T-cell (primary cell): Measurements from ENCODE around the gene CMTM7. TPM values are rescaled to one million over a fixed set of nuclear protein-coding genes. Genes with fewer than 3 reads are reported as not detected.
A peak's percentile ranks its signal among the peaks of the same experiment; 100 is the strongest.

ENCODE experiments used
- ATAC-seq, 4 experiments: fragments of 200-7000 bp in 3 of 4; fragments of 150-1000 bp in 1 of 4; cut with Tn5 transposase; replicated peaks in 1 of 4; 1 replicate in 3 of 4; 2 replicates in 1 of 4; pipeline ENCODE4 v1.10.0; 2021; ENCODE audit warnings: moderate library complexity in 3 of 4, mild to moderate bottlenecking in 2 of 4, moderate number of reproducible peaks in 1 of 4
- CTCF ChIA-PET, 2 donors: fragments of 300-600 bp; sonication (Branson Sonifier 250); formaldehyde crosslinking; loops; one replicate each; lab custom pipeline; 2022; ENCODE audit warnings: antibody characterized with exemption in 2 of 2; lab: Charles Lee
- POLR2A ChIA-PET, 2 donors: fragments of 300-600 bp; sonication (Branson Sonifier 250); formaldehyde crosslinking; loops; one replicate each; lab custom pipeline; 2022; ENCODE audit warnings: antibody characterized with exemption in 2 of 2; lab: Charles Lee
- DNase-seq, 35 experiments: peaks; one replicate each; pipeline versions ENCODE4 v3.0.0 to v3.0.0-alpha.2; 2013 to 2023
- H3K27ac ChIP-seq: one replicate; pipeline ENCODE4 v1.5.1; 2013; ENCODE audit warnings: low read length
- H3K27me3 ChIP-seq, 2 experiments: replicated peaks in 1 of 2; 1 replicate in 1 of 2; 2 replicates in 1 of 2; pipeline versions ENCODE4 v1.6.1 to v1.7.0; 2013; ENCODE audit warnings: low read length in 1 of 2, mixed read lengths in 1 of 2; ENCODE audit not compliant: control insufficient read depth in 2 of 2, insufficient read depth in 2 of 2; ENCODE audit errors: extremely low read depth in 1 of 2
- H3K36me3 ChIP-seq, 2 donors: 1 replicate in 1 of 2; 2 replicates in 1 of 2; pipeline versions ENCODE4 v1.6.1 to v1.7.0; 2013; ENCODE audit warnings: low read length in 1 of 2; ENCODE audit not compliant: control insufficient read depth in 2 of 2, insufficient read depth in 1 of 2; ENCODE audit errors: extremely low read depth in 1 of 2
- H3K4me1 ChIP-seq, 2 experiments: 1 replicate in 1 of 2; 2 replicates in 1 of 2; pipeline versions ENCODE4 v1.6.1 to v1.7.0; 2013; ENCODE audit warnings: low read length in 2 of 2, mixed read lengths in 1 of 2; ENCODE audit not compliant: insufficient read depth in 2 of 2, control insufficient read depth in 1 of 2; ENCODE audit errors: extremely low read depth in 1 of 2
- H3K4me3 ChIP-seq, 2 donors: 1 replicate in 1 of 2; 2 replicates in 1 of 2; pipeline versions ENCODE4 v1.5.1 to v1.7.0; 2013; ENCODE audit warnings: mild to moderate bottlenecking in 2 of 2, low read length in 1 of 2, moderate library complexity in 1 of 2; ENCODE audit not compliant: control insufficient read depth in 1 of 2; ENCODE audit errors: extremely low read depth in 1 of 2
- H3K9me3 ChIP-seq: 2 replicates; pipeline ENCODE4 v1.7.0; 2013
- H3K27ac Mint-ChIP-seq, 2 donors: one replicate each; pipeline ENCODE4 v1.8.0; 2020 to 2021; ENCODE audit warnings: mild to moderate bottlenecking in 2 of 2, mixed read lengths in 2 of 2
- H3K27me3 Mint-ChIP-seq, 2 donors: one replicate each; pipeline ENCODE4 v1.8.0; 2021 to 2022; ENCODE audit warnings: mixed read lengths in 2 of 2
- H3K36me3 Mint-ChIP-seq: one replicate; pipeline ENCODE4 v1.8.0; 2021; ENCODE audit warnings: mixed read lengths
- H3K4me1 Mint-ChIP-seq, 3 donors: one replicate each; pipeline ENCODE4 v1.8.0; 2020 to 2022; ENCODE audit warnings: mixed read lengths in 3 of 3, mild to moderate bottlenecking in 1 of 3
- H3K4me3 Mint-ChIP-seq, 3 donors: one replicate each; pipeline ENCODE4 v1.8.0; 2020 to 2022; ENCODE audit warnings: mild to moderate bottlenecking in 3 of 3, mixed read lengths in 3 of 3, moderate library complexity in 3 of 3
- H3K9me3 Mint-ChIP-seq, 3 donors: one replicate each; pipeline ENCODE4 v1.8.0; 2020 to 2022; ENCODE audit warnings: mixed read lengths in 3 of 3
- WGBS: methylation state at CpG from one replicate; pipeline ENCODE4 v1.1.5; 2013; ENCODE audit warnings: missing lambda C conversion rate; ENCODE audit not compliant: insufficient coverage; 5-methylcytosine and 5-hydroxymethylcytosine counted together
- total RNA-seq, 35 experiments: library from RNA in 6 of 35; stranded (reverse) in 6 of 35; fragments of 120-200 nt in 1 of 35; gene quantifications; one replicate each; pipeline versions ENCODE4 v1.2.1 to v1.2.4 and lab custom pipeline; 2013 to 2026

Gene CMTM7
- total RNA-seq, 5 donors from 2014 or later (not counting 1 experiment from before 2014, with no cell fraction given) = 40.7 to 56.7 (median 47.8) TPM

DNA sequence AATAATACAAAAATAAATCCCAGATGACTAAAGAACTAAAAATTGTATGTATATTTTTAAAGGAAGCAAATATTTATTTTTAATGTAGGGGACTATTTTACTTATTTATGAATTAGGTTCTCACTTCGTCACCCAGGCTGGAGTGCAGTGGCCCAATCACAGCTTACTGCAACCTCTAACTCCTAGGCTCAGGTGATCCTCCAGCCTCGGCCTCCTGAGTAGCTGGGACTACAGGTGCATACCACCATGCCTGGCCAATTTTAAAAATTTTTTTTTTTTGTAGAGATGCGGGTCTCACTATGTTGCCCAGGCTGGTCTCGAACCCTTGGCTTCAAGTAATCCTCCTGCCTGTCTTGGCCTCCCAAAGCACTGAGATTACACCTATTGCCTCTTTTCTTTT, 42.6 kb downstream of the CMTM7 start:
- ChIA-PET CTCF (interaction anchor here (0.7 to 2.1 kb wide), 4 partner anchors 10 to 1818 kb away, joined by 3 to 7 read pairs (median 5); no protein-coding TSS in a partner anchor), POLR2A (interaction anchor here (0.6 to 1.8 kb wide), 6 partner anchors 10 to 836 kb away, joined by 3 to 14 read pairs (median 4); no protein-coding TSS in a partner anchor)
- H3K9me3 Mint-ChIP-seq = no peaks in the 10 kb centered on the region
- no peak for DNase-seq
- Histone ChIP-seq H3K4me1 (peaks cover 47 to 84% of the 10 kb centered on the region in 2 experiments), H3K9me3 (no peaks in the 10 kb centered on the region), H3K27me3 (no peaks in the 10 kb centered on the region), H3K27ac (peak overlapping the region; percentile 96), H3K36me3 (no peaks in the 10 kb centered on the region), H3K4me3 (no peak overlapping the region)
- ATAC-seq = no peak
- peaks cover 82 to 91% (median 84%) of the 10 kb centered on the region in 3 donors for H3K4me1 Mint-ChIP-seq
- no peak overlapping the region for H3K4me3 Mint-ChIP-seq
- no CpG with 5 or more reads among the region's 4 CpGs for WGBS
- no peaks in the 10 kb centered on the region for H3K27me3 Mint-ChIP-seq
- H3K36me3 Mint-ChIP-seq = peaks cover 10% of the 10 kb centered on the region
- H3K27ac Mint-ChIP-seq = peak overlapping the region in 1 of 2 donors; percentile 100

DNA sequence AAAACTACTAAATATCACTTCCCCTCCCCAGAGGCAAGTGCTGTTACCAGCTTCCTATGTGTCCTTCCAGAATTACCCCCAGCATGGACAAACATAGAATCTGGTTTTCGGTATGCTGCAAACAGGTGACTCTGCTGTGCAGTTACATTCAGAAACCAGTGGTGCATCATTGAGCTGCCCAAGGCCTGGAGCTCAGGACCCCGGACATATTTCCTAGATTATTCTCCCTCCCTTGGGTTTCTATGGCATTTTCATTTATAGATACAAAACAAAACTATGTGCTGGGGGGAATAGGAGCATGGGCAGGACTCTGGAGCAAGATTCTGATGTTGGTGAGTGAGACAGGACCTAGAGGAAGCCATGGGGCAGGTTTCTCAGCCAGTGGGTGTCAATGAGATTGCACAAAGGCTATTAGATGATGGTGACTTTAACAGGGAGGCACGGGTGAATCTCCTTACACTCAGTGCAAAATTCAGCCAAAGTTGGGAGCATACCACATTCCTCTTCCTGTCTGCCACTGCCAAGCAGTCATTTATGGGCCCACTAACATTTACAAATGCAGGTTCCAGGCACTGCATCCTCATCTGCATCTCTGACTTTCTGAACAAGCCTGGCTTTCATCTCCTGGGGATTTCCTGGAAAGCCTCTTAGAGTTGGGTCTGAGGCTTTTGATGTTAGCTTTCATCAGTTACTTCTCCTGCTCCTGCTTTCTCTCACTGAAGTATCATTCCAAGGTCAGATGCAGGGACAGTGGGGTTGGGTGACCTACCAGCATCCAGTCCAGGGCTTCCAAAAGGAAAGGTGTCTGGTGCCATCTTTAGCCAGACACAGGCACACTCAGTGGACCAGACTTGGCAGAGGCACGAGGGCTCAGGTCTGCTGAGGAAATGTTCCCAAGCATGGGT, 44.5 kb downstream of the CMTM7 start:
- ChIA-PET CTCF (interaction anchor here in 1 of 2 donors (1.6 kb wide), 1 partner anchor 24 kb away, joined by 6 read pairs; no protein-coding TSS in a partner anchor), POLR2A (interaction anchor here in 1 of 2 donors (0.6 kb wide), 1 partner anchor 45 kb away, joined by 3 read pairs; no protein-coding TSS in a partner anchor)
- Mint-ChIP-seq H3K27ac (peak overlapping the region; percentile 89 to 92), H3K4me3 (peak overlapping the region in 1 of 3 donors; percentile 14), H3K27me3 (no peaks in the 10 kb centered on the region), H3K4me1 (peaks cover 75 to 91% (median 86%) of the 10 kb centered on the region in 3 donors), H3K9me3 (no peaks in the 10 kb centered on the region), H3K36me3 (peaks cover 5% of the 10 kb centered on the region)
- ATAC-seq (peak in 1 of 4 experiments; percentile 51), DNase-seq (peak in 1 of 35 experiments; percentile 61)
- Histone ChIP-seq H3K9me3 (no peaks in the 10 kb centered on the region), H3K36me3 (peaks cover 0 to 3% of the 10 kb centered on the region in 2 donors), H3K27me3 (no peaks in the 10 kb centered on the region), H3K4me3 (no peak overlapping the region), H3K27ac (peak overlapping the region; percentile 22), H3K4me1 (peaks cover 38 to 86% of the 10 kb centered on the region in 2 experiments)
- 67% methylated on average over 1 of the region's 4 CpGs for WGBS

DNA sequence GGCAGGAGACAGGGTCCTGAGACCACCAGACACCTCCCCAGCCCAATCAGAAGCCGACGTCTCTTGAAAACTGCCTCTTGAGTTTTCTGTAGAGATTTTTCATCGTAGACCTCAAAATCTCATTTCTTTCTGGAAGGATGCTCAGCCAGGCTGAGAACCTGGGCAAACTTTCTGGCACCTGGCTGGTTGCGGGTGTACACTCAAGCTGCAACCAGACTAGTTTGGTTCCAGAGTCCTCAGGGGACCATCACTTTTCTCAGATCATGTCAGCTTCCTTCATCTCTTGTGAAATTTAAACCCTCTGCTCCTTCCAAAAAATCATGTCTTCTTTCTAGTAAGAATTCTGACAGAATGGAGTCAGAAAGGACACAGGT, 45.1 kb downstream of the CMTM7 start:
- no peak for DNase-seq
- peaks cover 0 to 6% of the 10 kb centered on the region in 2 donors for H3K36me3 ChIP-seq
- Mint-ChIP-seq H3K36me3 (peaks cover 10% of the 10 kb centered on the region), H3K4me1 (peaks cover 75 to 91% (median 86%) of the 10 kb centered on the region in 3 donors), H3K27ac (peak overlapping the region; percentile 89 to 92), H3K9me3 (no peaks in the 10 kb centered on the region), H3K27me3 (no peaks in the 10 kb centered on the region), H3K4me3 (peak overlapping the region in 1 of 3 donors; percentile 14)
- WGBS = 83% methylated on average over 2 of the region's 4 CpGs
- ChIA-PET POLR2A (no interaction called here), CTCF (interaction anchor here in 1 of 2 donors (1.6 kb wide), 1 partner anchor 23 kb away, joined by 6 read pairs; no protein-coding TSS in a partner anchor)
- no peak overlapping the region for H3K4me3 ChIP-seq
- peak overlapping the region; percentile 22 for H3K27ac ChIP-seq
- no peaks in the 10 kb centered on the region for H3K27me3 ChIP-seq
- no peak for ATAC-seq
- no peaks in the 10 kb centered on the region for H3K9me3 ChIP-seq
- peaks cover 32 to 86% of the 10 kb centered on the region in 2 experiments for H3K4me1 ChIP-seq

DNA sequence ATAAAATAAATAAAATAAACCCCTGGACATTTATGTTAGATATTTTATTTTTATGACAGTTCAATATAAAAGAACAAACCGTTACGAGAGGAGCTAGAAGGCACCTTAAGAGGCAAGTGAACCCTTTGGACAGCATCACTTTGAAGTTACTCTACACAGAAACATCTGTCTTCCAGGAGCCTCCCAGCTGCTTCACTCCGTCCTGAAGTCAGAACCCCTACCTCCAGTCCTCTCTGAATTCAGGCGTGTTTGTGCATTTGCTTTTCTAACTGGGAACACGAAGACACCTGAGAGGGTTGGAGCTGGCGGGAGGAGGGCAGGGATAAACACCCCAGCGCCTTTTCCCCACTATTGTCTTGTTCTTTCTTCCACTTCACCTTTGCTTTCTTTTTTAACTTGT, 46.2 kb downstream of the CMTM7 start:
- Mint-ChIP-seq H3K4me1 (peaks cover 75 to 88% (median 83%) of the 10 kb centered on the region in 3 donors), H3K27me3 (no peaks in the 10 kb centered on the region), H3K4me3 (peak overlapping the region in 1 of 3 donors; percentile 33), H3K9me3 (no peaks in the 10 kb centered on the region), H3K36me3 (peaks cover 19% of the 10 kb centered on the region), H3K27ac (peak overlapping the region; percentile 96 to 97)
- DNase-seq (no peak), ATAC-seq (no peak)
- H3K9me3 ChIP-seq = no peaks in the 10 kb centered on the region
- H3K27ac ChIP-seq = no peak overlapping the region
- no peaks in the 10 kb centered on the region for H3K27me3 ChIP-seq
- peaks cover 5 to 8% of the 10 kb centered on the region in 2 donors for H3K36me3 ChIP-seq
- peaks cover 23 to 75% of the 10 kb centered on the region in 2 experiments for H3K4me1 ChIP-seq
- H3K4me3 ChIP-seq = no peak overlapping the region
- CTCF ChIA-PET = interaction anchor here in 1 of 2 donors (1.5 kb wide), 1 partner anchor 29 kb away, joined by 4 read pairs; no protein-coding TSS in a partner anchor
- POLR2A ChIA-PET = interaction anchor here in 1 of 2 donors (0.7 kb wide), 1 partner anchor 28 kb away, joined by 3 read pairs; no protein-coding TSS in a partner anchor
- 83% methylated on average over 1 of the region's 7 CpGs for WGBS

DNA sequence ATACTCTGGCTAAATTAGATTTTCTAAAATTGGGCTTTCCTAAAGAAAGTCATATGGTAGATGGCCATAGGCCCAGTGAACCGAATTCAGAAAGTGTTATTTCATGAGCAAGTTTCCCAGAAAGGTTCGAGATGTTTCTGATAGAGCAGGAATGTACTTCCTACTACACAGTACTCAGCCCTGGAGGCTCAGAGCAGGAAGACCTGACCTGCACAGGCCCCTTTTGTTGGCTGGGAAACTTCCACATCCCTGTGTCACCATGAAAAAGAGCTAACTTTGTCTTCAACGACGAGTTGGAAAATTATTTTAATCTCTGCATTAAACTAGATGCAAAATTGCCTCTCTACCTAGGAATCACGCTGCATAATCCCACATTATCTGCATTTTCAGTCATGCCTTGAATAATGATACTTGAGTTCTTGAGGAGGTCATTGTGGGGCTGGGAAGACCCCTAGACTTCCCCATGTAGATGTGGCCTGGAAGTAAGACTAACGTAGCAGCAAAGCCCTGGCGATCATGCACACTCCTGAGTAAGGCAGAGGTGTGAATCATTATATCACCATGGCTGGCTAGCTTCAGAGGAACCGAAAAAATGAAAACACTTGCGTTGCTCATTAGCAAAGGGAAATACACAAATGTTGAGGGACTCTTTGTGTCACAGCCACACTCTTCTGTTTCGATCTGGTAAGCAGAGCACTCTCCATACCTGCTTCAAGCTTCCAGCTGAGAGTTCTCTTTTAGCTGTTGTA, 47.1 kb downstream of the CMTM7 start:
- ATAC-seq = peak; percentile 21 to 59 (median 47)
- 37% methylated on average over 5 of the region's 10 CpGs for WGBS
- no peaks in the 10 kb centered on the region for H3K27me3 Mint-ChIP-seq
- H3K27ac Mint-ChIP-seq = peak overlapping the region; percentile 96 to 97
- DNase-seq = no peak
- peaks cover 76 to 88% (median 83%) of the 10 kb centered on the region in 3 donors for H3K4me1 Mint-ChIP-seq
- no peaks in the 10 kb centered on the region for H3K9me3 ChIP-seq
- H3K4me3 Mint-ChIP-seq = peak overlapping the region; percentile 51 to 59 (median 53)
- no peaks in the 10 kb centered on the region for H3K9me3 Mint-ChIP-seq
- no peak overlapping the region for H3K4me3 ChIP-seq
- peak overlapping the region; percentile 38 for H3K27ac ChIP-seq
- POLR2A ChIA-PET = interaction anchor here in 1 of 2 donors (0.7 to 1.1 kb wide), 3 partner anchors 9 to 22 kb away, joined by 3 to 4 read pairs (median 4); no protein-coding TSS in a partner anchor
- peaks cover 26% of the 10 kb centered on the region for H3K36me3 Mint-ChIP-seq
- CTCF ChIA-PET = interaction anchor here (0.7 to 1.5 kb wide), 2 partner anchors 15 to 29 kb away, joined by 3 to 4 read pairs; no protein-coding TSS in a partner anchor
- no peaks in the 10 kb centered on the region for H3K27me3 ChIP-seq
- H3K4me1 ChIP-seq = peaks cover 17 to 66% of the 10 kb centered on the region in 2 experiments
- peaks cover 5 to 8% of the 10 kb centered on the region in 2 donors for H3K36me3 ChIP-seq
